Measurements from ENCODE around the gene UBE4B. TPM values are rescaled to one million over a fixed set of nuclear protein-coding genes. Genes with fewer than 3 reads are reported as not detected.
"Not testable (repeated sequence)": the region's sequence is repeated elsewhere in the genome, so short reads cannot be mapped to it uniquely, and the experiment has no call there.

The UBE4B gene
- total and polyA plus RNA-seq, 3 donors from 2014 or later, result 26.1 to 63.3 (median 62.0) TPM

GRCh38 chr1:10193288-10193687, 160.5 kb downstream of the UBE4B start:
- Histone ChIP-seq H3K9me3 (no peaks in the 10 kb centered on the region), H3K27me3 (no peaks in the 10 kb centered on the region), H3K4me3 (no peak overlapping the region), H3K36me3 (ENCODE audit: low read depth, missing control alignments) (no peaks in the 10 kb centered on the region), H3K4me1 (no peaks in the 10 kb centered on the region), H3K27ac (no peak overlapping the region)
- no peak for DNase-seq
- 85 to 86% methylated on average over 6 of the region's 6 CpGs for WGBS, 2 donors
- TF ChIP-seq POLR2A (IDR thresholded peaks at IDR 0.05), result no peak
- no peak for TF ChIP-seq CTCF (IDR thresholded peaks at IDR 0.05)
- intact Hi-C loops (cut with DNase I; ENCODE audit: low total_unique reads), result no loop called here

DNA sequence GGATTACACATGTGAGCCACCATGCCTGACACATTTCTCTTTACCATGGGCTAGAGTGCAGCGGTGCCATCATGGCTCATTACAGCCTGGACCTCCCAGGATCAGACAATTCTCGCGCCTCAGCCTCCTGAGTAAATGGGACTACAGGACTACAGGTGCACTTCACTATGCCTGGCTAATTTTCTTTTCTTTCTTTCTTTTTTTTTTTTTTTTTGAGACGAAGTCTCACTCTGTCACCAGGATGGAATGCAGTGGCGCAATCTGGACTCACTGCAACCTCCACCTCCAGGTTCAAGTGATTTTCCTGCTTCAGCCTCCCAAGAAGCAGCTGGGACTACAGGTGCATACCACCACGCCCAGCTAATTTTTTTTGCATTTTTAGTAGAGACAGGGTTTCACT, 162.8 kb downstream of the UBE4B start:
- TF ChIP-seq POLR2A (IDR thresholded peaks at IDR 0.05) (no peak), CTCF (IDR thresholded peaks at IDR 0.05) (no peak)
- DNase-seq, result no peak
- H3K36me3 ChIP-seq (ENCODE audit: low read depth, missing control alignments), result no peaks in the 10 kb centered on the region
- intact Hi-C loops (cut with DNase I; ENCODE audit: low total_unique reads), result no loop called here
- no peaks in the 10 kb centered on the region for H3K9me3 ChIP-seq
- 90 to 95% methylated on average over 6 of the region's 6 CpGs for WGBS, 2 donors
- no peak overlapping the region for H3K27ac ChIP-seq
- H3K4me3 ChIP-seq, result no peak overlapping the region
- no peaks in the 10 kb centered on the region for H3K27me3 ChIP-seq
- no peaks in the 10 kb centered on the region for H3K4me1 ChIP-seq

DNA sequence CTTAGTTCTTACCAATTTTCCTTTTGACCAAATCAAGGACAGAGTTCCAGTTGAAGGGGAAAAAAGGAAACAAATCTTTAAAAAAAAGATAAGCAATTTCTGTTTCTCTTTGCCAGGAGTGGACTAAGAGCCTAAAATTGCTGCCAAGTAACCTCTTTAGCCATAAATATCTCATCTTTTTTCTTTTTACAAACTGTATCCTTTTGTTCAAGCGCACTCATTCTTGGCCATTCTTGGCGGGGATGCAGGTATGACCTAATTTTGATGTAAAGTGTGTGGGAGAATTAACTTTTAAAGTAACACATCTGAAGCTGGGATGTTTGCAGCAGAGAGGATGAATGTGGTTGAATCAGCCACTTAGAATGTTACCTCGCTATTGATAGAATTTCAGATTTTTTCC, 164.2 kb downstream of the UBE4B start:
- peak; percentile 77 for DNase-seq
- 29 to 33% methylated on average over 3 of the region's 3 CpGs for WGBS, 2 donors
- no peak for TF ChIP-seq CTCF (IDR thresholded peaks at IDR 0.05)
- no peak for TF ChIP-seq POLR2A (IDR thresholded peaks at IDR 0.05)
- Histone ChIP-seq H3K4me3 (no peak overlapping the region), H3K27me3 (no peaks in the 10 kb centered on the region), H3K4me1 (no peaks in the 10 kb centered on the region), H3K36me3 (ENCODE audit: low read depth, missing control alignments) (no peaks in the 10 kb centered on the region), H3K9me3 (no peaks in the 10 kb centered on the region), H3K27ac (no peak overlapping the region)
- intact Hi-C loops (cut with DNase I; ENCODE audit: low total_unique reads), result no loop called here

DNA sequence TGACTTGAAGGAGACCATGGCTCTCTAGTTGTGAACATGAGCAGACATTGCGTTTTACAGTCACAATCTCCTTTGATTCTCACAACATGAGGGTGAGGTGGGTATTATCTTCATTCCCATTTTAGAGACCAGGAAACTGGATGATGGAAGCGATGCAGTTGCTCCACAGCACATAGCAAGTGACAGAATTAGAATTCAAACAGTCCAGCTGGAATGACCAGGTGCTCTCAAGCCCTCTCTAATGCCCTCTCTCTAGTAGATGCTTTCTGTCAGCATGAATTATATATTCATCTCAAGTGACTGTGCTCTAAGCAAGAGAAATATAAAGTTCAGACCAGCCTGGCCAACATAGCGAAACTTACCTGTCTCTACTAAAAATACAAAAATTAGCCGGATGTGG, 167.9 kb downstream of the UBE4B start:
- no peaks in the 10 kb centered on the region for H3K36me3 ChIP-seq (ENCODE audit: low read depth, missing control alignments)
- no peak for DNase-seq
- H3K27ac ChIP-seq, result no peak overlapping the region
- 93 to 96% methylated on average over 4 of the region's 4 CpGs for WGBS, 2 donors
- intact Hi-C loops (cut with DNase I; ENCODE audit: low total_unique reads), result no loop called here
- no peak for TF ChIP-seq POLR2A (IDR thresholded peaks at IDR 0.05)
- no peak for TF ChIP-seq CTCF (IDR thresholded peaks at IDR 0.05)
- H3K4me3 ChIP-seq, result no peak overlapping the region
- H3K27me3 ChIP-seq, result no peaks in the 10 kb centered on the region
- no peaks in the 10 kb centered on the region for H3K4me1 ChIP-seq
- H3K9me3 ChIP-seq, result no peaks in the 10 kb centered on the region

DNA sequence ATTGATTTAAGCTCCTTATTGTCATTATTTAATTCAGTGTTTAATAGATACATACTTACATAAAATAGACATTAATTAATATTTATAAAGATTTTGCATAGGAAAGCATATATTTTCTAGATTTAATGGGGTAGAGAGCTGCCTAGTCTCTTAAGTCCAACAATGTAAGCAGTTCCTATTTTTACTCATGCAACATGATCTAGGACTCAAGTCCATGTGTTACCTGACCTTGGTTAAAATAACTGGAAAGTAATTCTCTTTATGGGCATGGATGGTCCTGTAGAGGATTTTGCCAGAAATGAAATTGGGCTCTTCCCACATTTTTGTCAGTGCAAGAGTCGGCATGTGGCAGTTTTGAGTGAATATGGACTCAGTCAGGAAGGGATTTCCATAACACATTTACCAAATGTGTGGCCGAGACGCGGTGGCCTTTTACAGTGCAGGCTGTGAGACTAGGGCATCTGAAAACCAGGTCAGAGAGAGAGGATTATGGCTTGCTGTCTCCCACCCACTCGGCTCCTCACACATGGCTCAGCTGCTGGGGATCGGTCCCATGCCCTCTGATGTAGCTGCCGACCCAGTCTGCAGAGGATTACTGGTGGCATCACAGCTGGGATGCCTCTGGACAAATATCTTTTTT, 171.4 kb downstream of the UBE4B start:
- TF ChIP-seq POLR2A (IDR thresholded peaks at IDR 0.05) (no peak), CTCF (IDR thresholded peaks at IDR 0.05) (no peak)
- H3K36me3 ChIP-seq (ENCODE audit: low read depth, missing control alignments), result no peaks in the 10 kb centered on the region
- whole genome bisulfite sequencing, 2 donors, result 64 to 65% methylated on average over 7 of the region's 7 CpGs
- H3K27me3 ChIP-seq, result no peaks in the 10 kb centered on the region
- H3K27ac ChIP-seq, result no peak overlapping the region
- intact Hi-C loops (cut with DNase I; ENCODE audit: low total_unique reads), result no loop called here
- H3K4me1 ChIP-seq, result peaks cover under 1% of the 10 kb centered on the region
- H3K4me3 ChIP-seq, result no peak overlapping the region
- H3K9me3 ChIP-seq, result no peaks in the 10 kb centered on the region
- no peak for DNase-seq

DNA sequence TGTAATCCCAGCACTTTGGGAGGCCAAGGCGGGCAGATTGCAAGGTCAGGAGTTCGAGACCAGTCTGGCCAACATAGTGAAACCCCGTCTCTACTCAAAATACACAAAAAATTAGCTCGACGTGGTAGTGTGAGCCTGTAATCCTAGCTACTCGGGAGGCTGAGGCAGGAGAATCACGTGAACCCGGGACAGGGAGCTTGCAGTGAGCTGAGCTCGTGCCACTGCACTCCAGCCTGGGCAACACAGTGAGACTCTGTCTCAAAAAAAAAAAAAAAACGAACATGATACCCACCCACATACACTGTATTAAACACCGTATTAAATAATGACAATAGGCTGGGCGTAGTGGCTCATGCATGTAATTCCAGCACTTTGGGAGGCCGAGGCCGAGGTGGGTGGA, 172.4 kb downstream of the UBE4B start:
- intact Hi-C loops (cut with DNase I; ENCODE audit: low total_unique reads); H3K4me1 ChIP-seq; H3K36me3 ChIP-seq (ENCODE audit: low read depth, missing control alignments); H3K27ac ChIP-seq; H3K9me3 ChIP-seq; DNase-seq; H3K27me3 ChIP-seq; H3K4me3 ChIP-seq: not testable (repeated sequence)
- 89 to 91% methylated on average over 14 of the region's 14 CpGs for WGBS, 2 donors

Measured in testis (tissue), 3 donors.